HCT116 (cell line): Measurements from ENCODE around the gene PRKN.

ENCODE experiments used
- CEBPB ChIP-seq: IDR thresholded peaks from 2 replicates; pipeline ENCODE4 v1.6.1; 2012; ENCODE audit warnings: low read depth
- CTCF ChIP-seq, 3 experiments: fragments of 200-600 bp in 1 of 3; sonication (generic) in 1 of 3; IDR thresholded peaks in 2 of 3; conservative IDR thresholded peaks in 1 of 3; 2 replicates each; pipeline ENCODE4 v1.5.1; 2012 to 2017; ENCODE audit warnings: low read depth in 2 of 3, low read length in 2 of 3, antibody characterized with exemption in 1 of 3, borderline replicate concordance in 1 of 3, control low read depth in 1 of 3, mild to moderate bottlenecking in 1 of 3, mixed read lengths in 1 of 3, mixed run types in 1 of 3, moderate library complexity in 1 of 3; ENCODE audit not compliant: insufficient read depth in 1 of 3
- ELF1 ChIP-seq: IDR thresholded peaks from 2 replicates; pipeline ENCODE4 v1.6.1; 2012; ENCODE audit warnings: low read depth, borderline replicate concordance
- EZH2 ChIP-seq: fragments of 200-600 bp; sonication (generic); IDR thresholded peaks from 2 replicates; pipeline ENCODE4 v1.6.1; 2017; ENCODE audit warnings: antibody characterized with exemption, mixed run types
- POLR2A ChIP-seq: IDR thresholded peaks from 2 replicates; pipeline ENCODE4 v1.7.0; 2011; ENCODE audit warnings: borderline replicate concordance; ENCODE audit not compliant: insufficient read depth, insufficient read length; ENCODE audit errors: extremely low read depth
- POLR2AphosphoS5 ChIP-seq: IDR thresholded peaks from 2 replicates; pipeline ENCODE4 v1.6.1; 2011; ENCODE audit warnings: mild to moderate bottlenecking, low read depth, low read length, moderate library complexity
- RAD21 ChIP-seq: IDR thresholded peaks from 2 replicates; pipeline ENCODE4 v1.6.1; 2012; ENCODE audit warnings: low read depth, mild to moderate bottlenecking
- YY1 ChIP-seq: IDR thresholded peaks from 2 replicates; pipeline ENCODE4 v1.6.1; 2011; ENCODE audit warnings: low read length, low read depth, moderate library complexity, mild to moderate bottlenecking; ENCODE audit not compliant: insufficient replicate concordance; ENCODE audit errors: extremely low read depth

- TF ChIP-seq POLR2A (no peak), CTCF (IDR thresholded peaks at IDR 0.05 in 2 of 3, conservative IDR thresholded peaks at IDR 0.05 in 1 of 3; ENCODE audit: borderline replicate concordance in 1 of 3, insufficient read depth in 1 of 3, low read depth in 2 of 3, low read length in 2 of 3) (no peak), ELF1 (no peak), EZH2 (no peak), YY1 (no peak), POLR2AphosphoS5 (no peak), CEBPB (no peak), RAD21 (no peak)
Observed at GRCh38 chr6:161596807-161597520, 1130.6 kb downstream of the PRKN start.
